ENCODE measurements around the gene INHBC. TPM values are rescaled to one million over a fixed set of nuclear protein-coding genes. Genes with fewer than 3 reads are reported as not detected.

The INHBC gene
- total RNA-seq, 1 donor from 2014 or later, result not detected

GRCh38 chr12:57467212-57467874 lies 32.8 kb downstream of the INHBC start:
- Mint-ChIP-seq H3K27me3 (ENCODE audit: unreplicated experiment) (peaks cover 22% of the 10 kb centered on the region), H3K4me1 (ENCODE audit: unreplicated experiment) (peaks cover 27% of the 10 kb centered on the region), H3K36me3 (ENCODE audit: low read depth, unreplicated experiment) (peaks cover 16% of the 10 kb centered on the region), H3K9me3 (ENCODE audit: unreplicated experiment) (no peaks in the 10 kb centered on the region), H3K4me3 (ENCODE audit: unreplicated experiment) (peak overlapping the region; percentile 14), H3K27ac (ENCODE audit: unreplicated experiment) (no peak overlapping the region)
- no peak for TF ChIP-seq CTCF (IDR thresholded peaks at IDR 0.05; ENCODE audit: unreplicated experiment)
- DNase-seq (ENCODE audit: low spot score), result no peak

GRCh38 chr12:57467915-57468314 lies 33.3 kb downstream of the INHBC start:
- Mint-ChIP-seq H3K9me3 (ENCODE audit: unreplicated experiment) (no peaks in the 10 kb centered on the region), H3K27me3 (ENCODE audit: unreplicated experiment) (peaks cover 19% of the 10 kb centered on the region), H3K4me1 (ENCODE audit: unreplicated experiment) (peaks cover 24% of the 10 kb centered on the region), H3K27ac (ENCODE audit: unreplicated experiment) (peak overlapping the region; percentile 49), H3K4me3 (ENCODE audit: unreplicated experiment) (no peak overlapping the region), H3K36me3 (ENCODE audit: low read depth, unreplicated experiment) (peaks cover 21% of the 10 kb centered on the region)
- TF ChIP-seq CTCF (IDR thresholded peaks at IDR 0.05; ENCODE audit: unreplicated experiment), result no peak
- DNase-seq (ENCODE audit: low spot score), result no peak

- Mint-ChIP-seq H3K27ac (ENCODE audit: unreplicated experiment) (peak overlapping the region; percentile 52), H3K4me3 (ENCODE audit: unreplicated experiment) (no peak overlapping the region), H3K4me1 (ENCODE audit: unreplicated experiment) (peaks cover 29% of the 10 kb centered on the region), H3K27me3 (ENCODE audit: unreplicated experiment) (peaks cover 18% of the 10 kb centered on the region), H3K9me3 (ENCODE audit: unreplicated experiment) (no peaks in the 10 kb centered on the region), H3K36me3 (ENCODE audit: low read depth, unreplicated experiment) (peaks cover 33% of the 10 kb centered on the region)
- no peak for TF ChIP-seq CTCF (IDR thresholded peaks at IDR 0.05; ENCODE audit: unreplicated experiment)
- DNase-seq (ENCODE audit: low spot score), result no peak
Measured at GRCh38 chr12:57469296-57470164, 34.9 kb downstream of the INHBC start.

GRCh38 chr12:57470286-57470969 lies 35.8 kb downstream of the INHBC start:
- no peak overlapping the region for H3K4me3 Mint-ChIP-seq (ENCODE audit: unreplicated experiment)
- H3K36me3 Mint-ChIP-seq (ENCODE audit: low read depth, unreplicated experiment), result peaks cover 39% of the 10 kb centered on the region
- no peak for TF ChIP-seq CTCF (IDR thresholded peaks at IDR 0.05; ENCODE audit: unreplicated experiment)
- H3K9me3 Mint-ChIP-seq (ENCODE audit: unreplicated experiment), result no peaks in the 10 kb centered on the region
- H3K27ac Mint-ChIP-seq (ENCODE audit: unreplicated experiment), result no peak overlapping the region
- H3K27me3 Mint-ChIP-seq (ENCODE audit: unreplicated experiment), result peaks cover 14% of the 10 kb centered on the region
- DNase-seq (ENCODE audit: low spot score), result no peak
- H3K4me1 Mint-ChIP-seq (ENCODE audit: unreplicated experiment), result peaks cover 29% of the 10 kb centered on the region

Measured in endothelial cell (in vitro differentiated cells).